H1 (cell line): ENCODE data around the gene NUP210. TPM values are rescaled to one million over a fixed set of nuclear protein-coding genes. Genes with fewer than 3 reads are reported as not detected.

Experiments used
- HDAC6 ChIP-seq: IDR thresholded peaks from one replicate; pipeline ENCODE4 v1.7.1; 2012; ENCODE audit warnings: low read depth, mild to moderate bottlenecking, inconsistent platforms, low read length, moderate library complexity
- SUZ12 ChIP-seq: fragments of 200-600 bp; sonication (generic); IDR thresholded peaks from 2 replicates; pipeline ENCODE4 v1.6.1; 2012; ENCODE audit warnings: mild to moderate bottlenecking, inconsistent platforms, low read length, moderate library complexity, mixed read lengths
- polyA plus RNA-seq, 7 experiments: library from polyadenylated mRNA; depleted of rRNA in 3 of 7; stranded (reverse) in 5 of 7; unstranded in 2 of 7; fragments of >200 nt in 5 of 7; fragments of 200-250 nt in 2 of 7; gene quantifications; 1 replicate in 5 of 7; 2 replicates in 1 of 7; 4 replicates in 1 of 7; pipeline versions ENCODE4 v1.2.1 to v1.2.3, GENCODE V29; 2011 to 2013; ENCODE audit warnings: missing spikeins in 2 of 7, mixed read lengths in 2 of 7
- total RNA-seq: library from RNA; stranded (reverse); fragmentation: NEBNext Ultra II Directional; extraction: Animal tissue kit (Norgen Biotek cat#: 25700); gene quantifications from 2 replicates; pipeline ENCODE4 v1.2.1, GENCODE V29; 2021

Gene NUP210
- total and polyA plus RNA-seq, 2 of the 8 experiments (the other 6 are each of a cell fraction or from before 2014, with no cell fraction given) = 51.0 to 53.7 TPM

- TF ChIP-seq SUZ12 (no peak), HDAC6 (no peak)
Measured at GRCh38 chr3:13336592-13336991, 83.5 kb downstream of the NUP210 start (continued).
